ENCODE data around the gene SH3RF3. TPM values are rescaled to one million over a fixed set of nuclear protein-coding genes. Genes with fewer than 3 reads are reported as not detected.

SH3RF3 gene
- total RNA-seq, 1 experiment from 2014 or later, result 4.9 TPM

DNA sequence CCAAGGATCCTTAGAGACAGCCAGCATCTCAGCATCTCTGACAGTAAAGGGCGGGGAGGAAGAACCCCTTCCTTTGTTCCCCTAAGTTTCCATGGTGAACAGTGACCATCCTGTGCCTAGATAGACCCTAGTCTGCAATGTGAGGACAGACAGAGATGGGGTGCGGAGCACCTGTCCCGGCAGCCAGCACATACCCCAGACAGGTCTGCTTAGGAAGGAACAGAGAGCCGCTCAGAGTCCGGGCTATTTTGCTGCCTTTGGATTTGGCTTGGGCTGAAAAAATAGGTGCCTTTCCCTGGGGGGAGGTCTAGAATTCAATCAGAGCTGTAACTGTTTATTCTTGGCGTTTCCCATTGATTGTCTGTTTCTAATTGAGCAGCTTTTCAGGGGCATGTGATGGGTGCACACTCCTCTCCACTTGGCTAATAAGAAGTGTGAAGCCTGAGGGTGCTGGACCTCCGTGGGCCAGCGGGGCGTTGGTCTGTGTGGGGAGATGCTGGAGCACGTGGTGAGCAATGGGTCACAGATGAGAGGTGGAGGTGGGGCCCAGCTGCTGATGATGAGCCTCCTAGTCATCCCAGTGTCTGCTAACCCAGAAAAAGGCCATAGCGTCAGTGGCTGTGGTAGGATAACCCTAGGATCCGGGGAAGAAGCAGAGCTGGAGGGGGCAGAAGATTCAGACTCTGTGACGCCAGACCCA is 247.9 kb downstream of the SH3RF3 start:
- no peak overlapping the region for H3K27ac ChIP-seq (ENCODE audit: low read length)
- ATAC-seq (no peak), DNase-seq (ENCODE audit: low read depth, low spot score) (no peak)
- H3K4me3 ChIP-seq (ENCODE audit: low read depth in 2 of 2, low read length in 2 of 2), result no peak overlapping the region
- H3K36me3 ChIP-seq (ENCODE audit: control insufficient read depth, insufficient read depth, low read length), result no peaks in the 10 kb centered on the region
- ChIA-PET CTCF (no interaction called here), POLR2A (no interaction called here)
- no TSS peak for BruUV-seq (replicated peaks)
- no peaks in the 10 kb centered on the region for H3K4me1 ChIP-seq (ENCODE audit: control insufficient read depth, insufficient read depth, low read length)
- H3K9me3 ChIP-seq (ENCODE audit: control insufficient read depth, insufficient read depth, low read depth, low read length), result no peaks in the 10 kb centered on the region
- no peaks in the 10 kb centered on the region for H3K27me3 ChIP-seq (ENCODE audit: control insufficient read depth, insufficient read depth, low read length)
- in situ Hi-C loops (cut with HindIII; ENCODE audit: low pct_unique_long_range_greater_than_20kb, low sequenced_read_pairs), result no loop called here
- intact Hi-C loops (cut with micrococcal nuclease; ENCODE audit: unreplicated experiment), result no loop called here
- TF ChIP-seq, protein P1, sequence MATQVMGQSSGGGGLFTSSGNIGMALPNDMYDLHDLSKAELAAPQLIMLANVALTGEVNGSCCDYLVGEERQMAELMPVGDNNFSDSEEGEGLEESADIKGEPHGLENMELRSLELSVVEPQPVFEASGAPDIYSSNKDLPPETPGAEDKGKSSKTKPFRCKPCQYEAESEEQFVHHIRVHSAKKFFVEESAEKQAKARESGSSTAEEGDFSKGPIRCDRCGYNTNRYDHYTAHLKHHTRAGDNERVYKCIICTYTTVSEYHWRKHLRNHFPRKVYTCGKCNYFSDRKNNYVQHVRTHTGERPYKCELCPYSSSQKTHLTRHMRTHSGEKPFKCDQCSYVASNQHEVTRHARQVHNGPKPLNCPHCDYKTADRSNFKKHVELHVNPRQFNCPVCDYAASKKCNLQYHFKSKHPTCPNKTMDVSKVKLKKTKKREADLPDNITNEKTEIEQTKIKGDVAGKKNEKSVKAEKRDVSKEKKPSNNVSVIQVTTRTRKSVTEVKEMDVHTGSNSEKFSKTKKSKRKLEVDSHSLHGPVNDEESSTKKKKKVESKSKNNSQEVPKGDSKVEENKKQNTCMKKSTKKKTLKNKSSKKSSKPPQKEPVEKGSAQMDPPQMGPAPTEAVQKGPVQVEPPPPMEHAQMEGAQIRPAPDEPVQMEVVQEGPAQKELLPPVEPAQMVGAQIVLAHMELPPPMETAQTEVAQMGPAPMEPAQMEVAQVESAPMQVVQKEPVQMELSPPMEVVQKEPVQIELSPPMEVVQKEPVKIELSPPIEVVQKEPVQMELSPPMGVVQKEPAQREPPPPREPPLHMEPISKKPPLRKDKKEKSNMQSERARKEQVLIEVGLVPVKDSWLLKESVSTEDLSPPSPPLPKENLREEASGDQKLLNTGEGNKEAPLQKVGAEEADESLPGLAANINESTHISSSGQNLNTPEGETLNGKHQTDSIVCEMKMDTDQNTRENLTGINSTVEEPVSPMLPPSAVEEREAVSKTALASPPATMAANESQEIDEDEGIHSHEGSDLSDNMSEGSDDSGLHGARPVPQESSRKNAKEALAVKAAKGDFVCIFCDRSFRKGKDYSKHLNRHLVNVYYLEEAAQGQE (IDR thresholded peaks at IDR 0.05; ENCODE audit: insufficient read depth in 1 of 2, low read depth in 2 of 2, low read length in 1 of 2), result no peak
- TF ChIP-seq SIN3A (IDR thresholded peaks at IDR 0.05; ENCODE audit: borderline replicate concordance, insufficient read depth, low read depth, low read length), result no peak
- TF ChIP-seq, protein P2, sequence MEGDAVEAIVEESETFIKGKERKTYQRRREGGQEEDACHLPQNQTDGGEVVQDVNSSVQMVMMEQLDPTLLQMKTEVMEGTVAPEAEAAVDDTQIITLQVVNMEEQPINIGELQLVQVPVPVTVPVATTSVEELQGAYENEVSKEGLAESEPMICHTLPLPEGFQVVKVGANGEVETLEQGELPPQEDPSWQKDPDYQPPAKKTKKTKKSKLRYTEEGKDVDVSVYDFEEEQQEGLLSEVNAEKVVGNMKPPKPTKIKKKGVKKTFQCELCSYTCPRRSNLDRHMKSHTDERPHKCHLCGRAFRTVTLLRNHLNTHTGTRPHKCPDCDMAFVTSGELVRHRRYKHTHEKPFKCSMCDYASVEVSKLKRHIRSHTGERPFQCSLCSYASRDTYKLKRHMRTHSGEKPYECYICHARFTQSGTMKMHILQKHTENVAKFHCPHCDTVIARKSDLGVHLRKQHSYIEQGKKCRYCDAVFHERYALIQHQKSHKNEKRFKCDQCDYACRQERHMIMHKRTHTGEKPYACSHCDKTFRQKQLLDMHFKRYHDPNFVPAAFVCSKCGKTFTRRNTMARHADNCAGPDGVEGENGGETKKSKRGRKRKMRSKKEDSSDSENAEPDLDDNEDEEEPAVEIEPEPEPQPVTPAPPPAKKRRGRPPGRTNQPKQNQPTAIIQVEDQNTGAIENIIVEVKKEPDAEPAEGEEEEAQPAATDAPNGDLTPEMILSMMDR (IDR thresholded peaks at IDR 0.05), result no peak
- no peak for TF ChIP-seq TCF7L2 (IDR thresholded peaks at IDR 0.05; ENCODE audit: low read depth, low read length)
- TF ChIP-seq POLR2AphosphoS5 (IDR thresholded peaks at IDR 0.05; ENCODE audit: low read depth, low read length), result no peak

DNA sequence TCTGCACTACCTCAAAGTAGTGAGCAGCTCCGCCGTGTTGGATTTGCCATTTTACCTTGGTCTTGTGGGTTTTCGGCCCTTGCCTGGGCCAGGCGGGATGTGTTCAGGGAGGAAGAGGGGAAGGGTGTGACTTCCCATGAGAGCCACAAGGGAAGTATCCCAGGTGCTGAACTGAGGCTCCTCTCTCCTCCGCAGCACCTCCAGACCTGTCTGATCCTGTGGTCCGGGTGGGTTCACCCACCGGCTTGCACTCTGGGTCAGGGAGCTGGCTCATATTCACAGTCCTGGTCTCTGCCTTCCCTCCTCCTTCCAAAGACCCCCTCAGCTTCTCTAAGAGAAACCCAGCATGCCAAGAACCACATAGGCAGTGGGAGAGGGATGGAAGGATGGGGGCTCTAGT is 249.0 kb downstream of the SH3RF3 start:
- in situ Hi-C loops (cut with HindIII; ENCODE audit: low pct_unique_long_range_greater_than_20kb, low sequenced_read_pairs), result no loop called here
- Histone ChIP-seq H3K9me3 (ENCODE audit: control insufficient read depth, insufficient read depth, low read depth, low read length) (no peaks in the 10 kb centered on the region), H3K27ac (ENCODE audit: low read length) (no peak overlapping the region), H3K27me3 (ENCODE audit: control insufficient read depth, insufficient read depth, low read length) (no peaks in the 10 kb centered on the region), H3K4me3 (ENCODE audit: low read depth in 2 of 2, low read length in 2 of 2) (no peak overlapping the region), H3K36me3 (ENCODE audit: control insufficient read depth, insufficient read depth, low read length) (no peaks in the 10 kb centered on the region), H3K4me1 (ENCODE audit: control insufficient read depth, insufficient read depth, low read length) (no peaks in the 10 kb centered on the region)
- no TSS peak for BruUV-seq (replicated peaks)
- DNase-seq (ENCODE audit: low read depth, low spot score), result no peak
- TF ChIP-seq, protein P2 (IDR thresholded peaks at IDR 0.05), result no peak
- TF ChIP-seq, protein P1 (IDR thresholded peaks at IDR 0.05; ENCODE audit: insufficient read depth in 1 of 2, low read depth in 2 of 2, low read length in 1 of 2), result no peak
- TF ChIP-seq POLR2AphosphoS5 (IDR thresholded peaks at IDR 0.05; ENCODE audit: low read depth, low read length), result no peak
- no peak for TF ChIP-seq SIN3A (IDR thresholded peaks at IDR 0.05; ENCODE audit: borderline replicate concordance, insufficient read depth, low read depth, low read length)
- no peak for TF ChIP-seq TCF7L2 (IDR thresholded peaks at IDR 0.05; ENCODE audit: low read depth, low read length)
- intact Hi-C loops (cut with micrococcal nuclease; ENCODE audit: unreplicated experiment), result no loop called here
- ATAC-seq, result no peak
- ChIA-PET POLR2A (no interaction called here), CTCF (no interaction called here)

All from Panc1 (cell line).